K562 (cell line): ENCODE data around the gene DGAT2. TPM values are rescaled to one million over a fixed set of nuclear protein-coding genes. Genes with fewer than 3 reads are reported as not detected.

ENCODE experiments used
- ATAC-seq: fragments of 200-7000 bp; cut with Tn5 transposase; 3 replicates; pipeline ENCODE4 v1.9.1; 2020; ENCODE audit warnings: moderate library complexity
- BruUV-seq: library from RNA; stranded (reverse); fragments of 400-500 nt; replicated peaks from 2 replicates; lab custom pipeline; 2021; lab: Mats Ljungman, UMichigan
- CTCF ChIA-PET: fragments of 300-600 bp; formaldehyde crosslinking; extraction: SDS; loops from one replicate; lab custom pipeline; 2021; ENCODE audit warnings: low intra/inter-chr PET ratio; lab: Yijun Ruan, JAX
- POLR2A ChIA-PET: fragments of 300-600, 350-650 bp; sonication (Branson Sonifier 250); formaldehyde crosslinking; extraction: SDS; loops from one replicate; lab custom pipeline; 2021; ENCODE audit warnings: antibody characterized with exemption, inconsistent platforms; lab: Yijun Ruan, JAX
- DNase-seq, 4 experiments: peaks; one replicate each; pipeline versions ENCODE4 v3.0.0 to v3.0.0-alpha.2; 2011 to 2018; ENCODE audit warnings: low spot score in 3 of 4, mixed read lengths in 3 of 4; ENCODE audit errors: extremely low read depth in 1 of 4
- FAIRE-seq: peaks from 2 replicates; lab custom pipeline; 2011; peaks lifted over from hg19 to GRCh38; lab: Jason Lieb, UNC
- H2AFZ ChIP-seq: 2 replicates; pipeline ENCODE4 v1.6.0; 2011; ENCODE audit warnings: low read depth, low read length, control low read depth, inconsistent platforms
- H3K27ac ChIP-seq: fragments of 200-600 bp; 3 replicates; pipeline ENCODE4 v1.8.0; 2011; ENCODE audit warnings: low read depth, mild to moderate bottlenecking, control low read depth, inconsistent platforms, low read length, moderate library complexity, mixed read lengths; ENCODE audit errors: extremely low read depth
- H3K27me3 ChIP-seq, 2 experiments: fragments of 300-600 bp in 1 of 2; 2 replicates in 1 of 2; 3 replicates in 1 of 2; pipeline versions ENCODE4 v1.6.0 to v1.8.0; 2011; ENCODE audit warnings: inconsistent platforms in 2 of 2, low read length in 2 of 2, mild to moderate bottlenecking in 1 of 2, mixed read lengths in 1 of 2, moderate library complexity in 1 of 2; ENCODE audit not compliant: control insufficient read depth in 2 of 2, insufficient read depth in 2 of 2
- H3K36me3 ChIP-seq: fragments of 300-600 bp; 3 replicates; pipeline ENCODE4 v1.8.0; 2011; ENCODE audit warnings: mild to moderate bottlenecking, low read length, inconsistent platforms; ENCODE audit not compliant: control insufficient read depth, insufficient read depth
- H3K4me1 ChIP-seq, 2 experiments: fragments of 200-600 bp in 1 of 2; replicated peaks in 1 of 2; 2 replicates in 1 of 2; 3 replicates in 1 of 2; pipeline versions ENCODE4 v1.5.1 to v1.8.0; 2011; ENCODE audit warnings: inconsistent platforms in 2 of 2, low read length in 2 of 2, mild to moderate bottlenecking in 1 of 2, mixed read lengths in 1 of 2, moderate library complexity in 1 of 2; ENCODE audit not compliant: control insufficient read depth in 2 of 2, insufficient read depth in 2 of 2
- H3K4me2 ChIP-seq: 2 replicates; pipeline ENCODE4 v1.6.1; 2011; ENCODE audit warnings: low read length, control low read depth, inconsistent platforms, mixed read lengths; ENCODE audit not compliant: insufficient read depth
- H3K4me3 ChIP-seq: fragments of 200-600 bp; sonication (generic), shearing (Covaris generic); 2 replicates; pipeline ENCODE4 v1.5.1; 2016; ENCODE audit warnings: control low read depth, inconsistent platforms
- H3K79me2 ChIP-seq: fragments of 200-600 bp; 3 replicates; pipeline ENCODE4 v1.8.0; 2011; ENCODE audit warnings: low read length, inconsistent platforms; ENCODE audit not compliant: control insufficient read depth, insufficient read depth
- H3K9ac ChIP-seq, 2 experiments: 2 replicates each; pipeline versions ENCODE4 v1.6.0 to v1.6.1; 2011; ENCODE audit warnings: low read depth in 2 of 2, low read length in 2 of 2, control low read depth in 1 of 2, inconsistent platforms in 1 of 2, mild to moderate bottlenecking in 1 of 2, mixed read lengths in 1 of 2; ENCODE audit not compliant: insufficient read depth in 1 of 2
- H3K9me1 ChIP-seq: one replicate; pipeline ENCODE4 v1.6.0; 2011; ENCODE audit warnings: inconsistent platforms, mild to moderate bottlenecking, low read length, moderate library complexity; ENCODE audit not compliant: control insufficient read depth, insufficient read depth
- H3K9me3 ChIP-seq: replicated peaks from 2 replicates; pipeline ENCODE4 v1.5.1; 2011; ENCODE audit warnings: low read depth, low read length, inconsistent platforms; ENCODE audit not compliant: control insufficient read depth, insufficient read depth
- H4K20me1 ChIP-seq: replicated peaks from 2 replicates; pipeline ENCODE4 v1.6.1; 2011; ENCODE audit warnings: low read length, inconsistent platforms, mixed read lengths; ENCODE audit not compliant: control insufficient read depth, insufficient read depth
- KLF13 ChIP-seq: fragments of 450-650 bp; IDR thresholded peaks from 2 replicates; pipeline ENCODE4 v1.6.1; 2016; ENCODE audit warnings: missing genetic modification characterization, low read depth, mild to moderate bottlenecking, missing compliant biosample characterization, moderate library complexity, borderline replicate concordance
- MGA ChIP-seq: fragments of 450-650 bp; IDR thresholded peaks from 2 replicates; pipeline ENCODE4 v1.6.1; 2016; ENCODE audit warnings: mild to moderate bottlenecking, moderate library complexity
- SFPQ ChIP-seq: fragments of 200-400 bp; formaldehyde crosslinking; IDR thresholded peaks from 2 replicates; pipeline ENCODE4 v1.6.1; 2017; ENCODE audit warnings: mild to moderate bottlenecking, low read depth, low read length, moderate library complexity
- ZNF589 ChIP-seq: fragments of 200-800 bp; sonication (Bioruptor generic); IDR thresholded peaks from 2 replicates; pipeline ENCODE4 v1.6.1; 2016; ENCODE audit warnings: low read depth, missing genetic modification characterization, missing compliant biosample characterization
- WGBS: fragments of 100-300 bp; shearing (Covaris generic); methylation state at CpG from one replicate; pipeline ENCODE4 v1.1.6; 2016; ENCODE audit warnings: low coverage, mixed read lengths; ENCODE audit not compliant: insufficient coverage; ENCODE audit errors: missing lambda C conversion rate; 5-methylcytosine and 5-hydroxymethylcytosine counted together
- in situ Hi-C: fragments of 300-500 bp; cut with MboI; formaldehyde crosslinking; loops from 4 replicates; pipeline ENCODE4 v1.15.0; 2018; ENCODE audit warnings: inconsistent platforms, mixed read lengths
- intact Hi-C: fragments of 100-400 bp; cut with micrococcal nuclease; formaldehyde crosslinking; loops from 2 replicates; pipeline ENCODE4 v1.14.2; 2022
- polyA plus RNA-seq, 8 experiments: library from polyadenylated mRNA; depleted of rRNA in 4 of 8; stranded (reverse) in 5 of 8; unstranded in 3 of 8; fragments of >200 nt; fragmentation: Nextera tagmentation in 2 of 8; fragmentation: Illumina TruSeq in 1 of 8; extraction: Ambion mirVana in 2 of 8; extraction: Trizol in 1 of 8; gene quantifications; 2 replicates each; pipeline versions ENCODE4 v1.2.1 to v1.2.3, GENCODE V29; 2011 to 2014; ENCODE audit warnings: inconsistent platforms in 1 of 8, missing spikeins in 1 of 8
- total RNA-seq, 7 experiments: library from RNA; depleted of rRNA in 6 of 7; stranded (reverse); fragments of >200 nt in 6 of 7; fragmentation: Illumina TruSeq in 2 of 7; extraction: Trizol in 2 of 7; gene quantifications; 2 replicates each; pipeline versions ENCODE4 v1.2.1 to v1.2.3, GENCODE V29; 2011 to 2021; ENCODE audit warnings: low replicate concordance in 1 of 7

The DGAT2 gene
- total and polyA plus RNA-seq, 9 of the 15 experiments (the other 6 are each of a cell fraction or from before 2014, with no cell fraction given), result 0.68 to 2.8 (median 1.8) TPM

GRCh38 chr11:75814363-75814676 lies 45.7 kb downstream of the DGAT2 start:
- ATAC-seq (peak; percentile 27), FAIRE-seq (no peak), DNase-seq (no peak)
- POLR2A ChIA-PET, result interaction anchor here (2.7 kb wide), 1 partner anchor 12 kb away, joined by 11 read pairs; no protein-coding TSS in a partner anchor
- BruUV-seq, result TSS peak; percentile 67
- H3K27ac ChIP-seq, result peak overlapping the region; percentile 79
- H3K4me2 ChIP-seq, result peak overlapping the region; percentile 84
- no peaks in the 10 kb centered on the region for H3K9me3 ChIP-seq
- no peaks in the 10 kb centered on the region for H3K27me3 ChIP-seq
- no peaks in the 10 kb centered on the region for H3K9me1 ChIP-seq
- H3K9ac ChIP-seq, result peak overlapping the region; percentile 75 to 84
- peaks cover 43% of the 10 kb centered on the region for H3K79me2 ChIP-seq
- intact Hi-C loops, result no loop called here
- peak overlapping the region; percentile 87 for H3K4me3 ChIP-seq
- H3K36me3 ChIP-seq, result no peaks in the 10 kb centered on the region
- TF ChIP-seq SFPQ (no peak), ZNF589 (CRISPR knock-in tag) (0 out of 2 replicates have a peak, but pooled peaks have one; percentile 50), KLF13 (tag) (0 out of 2 replicates have a peak, but pooled peaks have one; percentile 54), MGA (0 out of 2 replicates have a peak, but pooled peaks have one; percentile 27)
- TF ChIP-seq, all 486 proteins: peak for 3
- H4K20me1 ChIP-seq, result no peaks in the 10 kb centered on the region; the same call in 1 of the 2 replicates
- CTCF ChIA-PET, result no interaction called here
- in situ Hi-C loops, result no loop called here
- 4% methylated on average over 12 of the region's 12 CpGs for WGBS
- H3K4me1 ChIP-seq, result peaks cover 14 to 28% of the 10 kb centered on the region in 2 experiments
- H2AFZ ChIP-seq, result peak overlapping the region; percentile 98
